ENCODE data around the gene EQTN.

DNA sequence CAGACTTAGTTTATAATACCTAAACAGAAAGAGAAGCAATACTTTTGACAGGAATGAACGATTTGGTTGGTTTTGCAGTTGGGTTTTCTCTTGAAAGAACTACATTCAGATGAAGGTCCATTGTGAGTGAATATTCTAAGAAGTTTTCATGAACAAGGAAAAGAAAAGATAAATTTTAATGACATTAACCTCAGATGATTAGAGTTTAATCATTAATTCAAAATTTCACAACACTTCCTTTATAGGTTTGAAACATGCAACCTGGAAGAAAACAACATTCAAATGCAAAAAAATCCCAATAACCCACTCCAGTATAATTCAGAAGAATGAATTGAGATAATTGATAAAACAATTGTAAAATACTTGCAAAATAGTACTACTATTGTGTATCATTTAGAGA lies 23.8 kb downstream of the EQTN start:
- TF ChIP-seq, protein P1, sequence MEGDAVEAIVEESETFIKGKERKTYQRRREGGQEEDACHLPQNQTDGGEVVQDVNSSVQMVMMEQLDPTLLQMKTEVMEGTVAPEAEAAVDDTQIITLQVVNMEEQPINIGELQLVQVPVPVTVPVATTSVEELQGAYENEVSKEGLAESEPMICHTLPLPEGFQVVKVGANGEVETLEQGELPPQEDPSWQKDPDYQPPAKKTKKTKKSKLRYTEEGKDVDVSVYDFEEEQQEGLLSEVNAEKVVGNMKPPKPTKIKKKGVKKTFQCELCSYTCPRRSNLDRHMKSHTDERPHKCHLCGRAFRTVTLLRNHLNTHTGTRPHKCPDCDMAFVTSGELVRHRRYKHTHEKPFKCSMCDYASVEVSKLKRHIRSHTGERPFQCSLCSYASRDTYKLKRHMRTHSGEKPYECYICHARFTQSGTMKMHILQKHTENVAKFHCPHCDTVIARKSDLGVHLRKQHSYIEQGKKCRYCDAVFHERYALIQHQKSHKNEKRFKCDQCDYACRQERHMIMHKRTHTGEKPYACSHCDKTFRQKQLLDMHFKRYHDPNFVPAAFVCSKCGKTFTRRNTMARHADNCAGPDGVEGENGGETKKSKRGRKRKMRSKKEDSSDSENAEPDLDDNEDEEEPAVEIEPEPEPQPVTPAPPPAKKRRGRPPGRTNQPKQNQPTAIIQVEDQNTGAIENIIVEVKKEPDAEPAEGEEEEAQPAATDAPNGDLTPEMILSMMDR (IDR thresholded peaks at IDR 0.05), result no peak
- no peak for TF ChIP-seq POLR2A (IDR thresholded peaks at IDR 0.05)

All from testis (tissue), 2 donors.